ENCODE measurements around the gene IDH2.

DNA sequence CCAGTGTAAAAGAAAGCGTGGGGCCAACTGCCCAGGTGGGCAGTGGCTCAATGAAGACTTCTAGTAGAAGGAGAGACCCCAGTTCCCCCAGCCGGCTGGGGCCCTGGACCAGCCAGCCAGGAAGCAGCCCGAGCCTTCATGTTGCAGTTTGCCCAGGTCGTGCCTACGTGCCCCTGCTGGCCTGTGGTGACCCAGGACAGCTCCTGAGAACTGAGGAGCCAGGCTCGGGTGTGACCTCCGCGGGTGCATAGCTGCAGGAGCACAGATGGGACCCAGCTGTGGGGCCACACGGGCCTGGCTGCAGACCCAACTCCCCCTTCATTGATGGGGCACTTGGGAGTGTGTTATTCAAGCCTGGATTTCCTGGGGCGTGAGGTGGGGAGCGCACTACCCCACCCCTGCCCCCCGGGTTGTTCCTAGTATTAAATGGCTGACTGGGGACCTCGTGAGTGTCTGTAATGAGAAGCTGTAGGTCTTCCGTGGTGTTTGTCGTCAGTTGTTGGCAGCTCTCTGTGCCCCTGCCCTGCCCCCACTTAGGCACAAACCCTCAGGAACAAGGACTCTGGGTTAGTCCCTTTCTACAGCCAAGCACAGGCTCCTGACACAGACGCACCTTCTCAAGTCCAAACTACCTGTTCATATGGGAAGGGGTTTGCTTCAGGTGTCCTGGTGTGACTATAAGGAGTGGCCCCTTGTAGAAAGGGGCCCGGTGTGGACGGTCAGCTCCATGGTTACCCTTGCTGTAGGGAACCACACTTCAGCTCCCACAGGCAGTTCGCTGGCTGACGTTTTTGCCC lies 39.1 kb downstream of the IDH2 start:
- TF ChIP-seq CTCF (IDR thresholded peaks at IDR 0.05) (no peak), EZH2 (IDR thresholded peaks at IDR 0.05) (no peak), EZH2phosphoT487 (IDR thresholded peaks at IDR 0.05) (no peak)

All from neural progenitor cell (in vitro differentiated cells).